ENCODE data around the gene PDE4A.

DNA sequence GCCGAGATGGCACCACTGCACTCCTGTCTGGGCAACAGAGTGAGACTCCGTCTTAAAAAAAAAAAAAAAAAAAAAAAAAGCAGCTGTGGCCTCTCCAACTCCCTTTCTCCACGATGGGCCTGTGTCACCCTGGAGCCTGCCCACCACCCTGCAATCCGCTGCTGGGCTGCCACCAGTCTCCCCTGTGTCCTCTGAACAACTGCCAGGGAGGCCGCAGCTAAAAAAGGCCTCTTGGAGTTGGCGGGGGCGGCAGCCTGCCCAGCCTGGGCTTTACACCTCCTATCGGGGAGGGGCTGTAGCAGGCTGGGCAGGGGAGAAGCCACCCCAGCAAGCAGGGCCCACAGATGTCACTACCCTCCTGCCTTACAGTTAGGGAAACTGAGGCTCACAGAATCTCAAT is 20.5 kb upstream of the PDE4A start:
- TF ChIP-seq YY1 (IDR thresholded peaks at IDR 0.05; ENCODE audit: low read depth) (no peak), TCF12 (IDR thresholded peaks at IDR 0.05; ENCODE audit: low read depth) (no peak), EP300 (IDR thresholded peaks at IDR 0.05; ENCODE audit: borderline replicate concordance) (no peak), RAD21 (IDR thresholded peaks at IDR 0.05; ENCODE audit: low read depth) (no peak), ZBTB7A (IDR thresholded peaks at IDR 0.05; ENCODE audit: low read depth) (no peak), CREB1 (IDR thresholded peaks at IDR 0.05; ENCODE audit: low read depth) (no peak)
